ENCODE results near the gene NCCRP1.
"Not testable (repeated sequence)": the region's sequence is repeated elsewhere in the genome, so short reads cannot be mapped to it uniquely, and the experiment has no call there.

NCCRP1 gene

DNA sequence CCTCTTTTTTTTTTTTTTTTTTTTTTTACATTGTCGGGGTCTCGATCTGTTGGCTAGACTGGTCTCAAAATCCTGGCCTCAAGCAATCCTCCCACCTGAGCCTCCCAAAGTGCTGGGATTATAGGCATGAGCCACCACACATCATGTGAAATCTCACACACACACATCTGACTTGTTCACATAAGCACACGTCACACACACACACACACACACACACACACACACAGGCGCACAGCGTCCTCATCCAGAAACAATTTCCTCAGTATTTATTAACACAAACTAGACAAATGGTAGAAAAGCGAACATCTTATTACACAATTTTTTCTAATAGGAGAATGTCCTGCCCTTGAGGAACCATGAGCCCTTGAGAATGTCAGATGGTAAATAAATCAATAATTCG, 12.4 kb downstream of the NCCRP1 start:
- no peak for DNase-seq

- no peak for DNase-seq
These were observed 15.1 kb downstream of the NCCRP1 start for GRCh38 chr19:39211731-39212374.

- DNase-seq = peak; percentile 61
These were observed 15.6 kb downstream of the NCCRP1 start for GRCh38 chr19:39212375-39212742.

- not testable (repeated sequence) for DNase-seq
These were observed 18.6 kb downstream of the NCCRP1 start for GRCh38 chr19:39215323-39215722.

DNA sequence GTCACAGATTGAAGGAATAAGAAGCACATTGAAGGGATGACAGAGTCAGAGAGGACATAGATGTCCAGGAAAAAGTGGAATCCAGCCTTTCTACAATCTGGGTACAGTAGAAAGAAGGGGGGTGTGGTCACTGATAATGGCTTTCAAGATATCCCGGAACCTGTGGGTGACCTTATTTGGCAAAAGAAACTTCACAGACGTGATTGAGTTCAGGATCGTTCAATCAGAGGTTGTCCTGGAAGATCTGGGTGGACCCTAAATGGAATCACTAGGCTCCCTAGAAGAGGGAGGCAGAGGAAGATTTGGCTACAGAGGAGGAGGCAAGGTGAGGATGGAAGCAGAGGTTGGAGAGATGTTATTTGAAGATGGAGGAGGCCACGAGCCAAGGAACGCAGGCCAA, 20.3 kb downstream of the NCCRP1 start:
- no peak for DNase-seq

DNA sequence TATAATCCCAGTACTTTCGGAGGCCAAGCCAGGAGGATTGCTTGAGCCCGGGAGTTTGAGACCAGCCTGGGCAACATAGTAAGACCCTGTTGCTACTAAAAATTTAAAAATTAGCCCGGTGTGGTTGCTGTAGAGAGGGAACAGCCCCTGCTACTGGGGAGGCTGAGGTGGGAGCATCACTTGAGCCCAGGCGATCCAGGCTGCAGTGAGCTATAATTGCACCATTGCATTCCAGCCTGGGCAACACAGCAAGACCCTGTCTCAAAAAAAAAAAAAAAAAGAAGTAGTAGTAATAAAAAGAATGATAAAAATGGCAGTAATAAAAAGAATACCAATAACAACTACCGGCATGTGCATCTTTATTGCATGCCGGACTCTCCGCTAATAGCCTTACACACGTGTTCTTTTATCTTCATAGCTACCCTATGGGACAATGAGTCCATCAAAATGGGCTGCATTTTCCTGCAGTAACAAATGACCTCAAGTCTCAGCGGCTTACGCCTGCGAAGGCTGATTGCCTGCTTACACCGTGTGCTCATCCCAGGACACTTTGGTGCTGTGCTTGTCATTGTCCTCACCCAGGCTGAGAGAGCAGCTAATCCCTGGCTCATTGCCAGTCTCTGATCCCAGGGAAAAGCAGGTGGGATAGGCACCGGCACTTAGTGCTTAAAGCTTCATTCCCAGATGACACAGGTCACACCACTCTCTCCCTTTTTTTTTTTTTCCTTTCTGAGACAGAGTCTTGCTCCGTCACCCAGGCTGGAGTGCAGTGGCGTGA, 21.7 kb downstream of the NCCRP1 start:
- DNase-seq = no peak

GRCh38 chr19:39219108-39219507, 22.3 kb downstream of the NCCRP1 start:
- DNase-seq = not testable (repeated sequence)

DNA sequence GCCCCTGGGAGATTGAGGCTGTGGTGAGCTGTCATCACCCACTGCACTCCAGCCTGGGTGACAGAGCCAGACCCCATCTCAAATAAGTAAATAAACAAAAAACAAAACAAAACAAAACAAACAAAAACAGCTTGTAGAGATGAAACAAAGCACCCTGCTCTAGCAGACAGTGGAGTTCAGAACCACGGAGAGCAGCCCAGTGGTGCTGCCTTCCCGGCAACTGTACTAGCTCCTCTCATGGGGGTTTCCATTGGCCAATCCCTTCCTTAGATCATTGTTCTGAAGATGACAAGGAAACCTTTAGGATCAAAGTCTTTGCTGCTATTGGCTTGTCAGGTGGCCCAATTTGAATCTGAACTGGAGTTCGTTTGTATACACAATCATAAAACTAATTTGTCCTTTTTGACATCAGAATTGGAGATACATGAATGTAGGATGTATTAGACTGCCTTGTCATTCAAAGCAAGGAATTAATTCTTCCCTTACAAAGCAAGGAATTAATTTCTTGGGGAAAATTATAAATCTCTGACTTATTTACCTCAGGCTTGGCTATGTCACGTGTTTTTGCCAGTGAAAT, 27.0 kb downstream of the NCCRP1 start:
- no peak for DNase-seq

GRCh38 chr19:39224910-39225309, 28.1 kb downstream of the NCCRP1 start:
- no peak for DNase-seq

- DNase-seq = no peak
These were observed 33.5 kb downstream of the NCCRP1 start for GRCh38 chr19:39230096-39230764.

DNA sequence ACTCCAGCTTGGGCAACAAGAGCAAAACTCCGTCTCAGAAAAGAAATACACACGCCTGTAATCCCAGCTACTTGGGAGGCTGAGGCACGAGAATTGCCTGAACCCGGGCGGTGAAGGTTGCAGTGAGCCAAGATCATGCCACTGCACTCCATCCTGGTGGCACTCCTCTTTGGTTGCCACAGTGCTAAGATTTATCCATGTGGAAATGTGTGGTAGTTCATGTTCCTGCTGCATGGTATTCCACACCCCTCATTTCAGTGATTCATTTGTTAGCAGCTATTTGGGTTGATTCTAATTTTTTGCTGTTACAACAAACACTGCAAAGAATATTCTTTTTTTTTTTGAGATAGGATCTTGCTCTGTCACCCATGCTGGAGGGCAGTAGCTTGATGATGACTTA, 35.9 kb downstream of the NCCRP1 start:
- no peak for DNase-seq

DNA sequence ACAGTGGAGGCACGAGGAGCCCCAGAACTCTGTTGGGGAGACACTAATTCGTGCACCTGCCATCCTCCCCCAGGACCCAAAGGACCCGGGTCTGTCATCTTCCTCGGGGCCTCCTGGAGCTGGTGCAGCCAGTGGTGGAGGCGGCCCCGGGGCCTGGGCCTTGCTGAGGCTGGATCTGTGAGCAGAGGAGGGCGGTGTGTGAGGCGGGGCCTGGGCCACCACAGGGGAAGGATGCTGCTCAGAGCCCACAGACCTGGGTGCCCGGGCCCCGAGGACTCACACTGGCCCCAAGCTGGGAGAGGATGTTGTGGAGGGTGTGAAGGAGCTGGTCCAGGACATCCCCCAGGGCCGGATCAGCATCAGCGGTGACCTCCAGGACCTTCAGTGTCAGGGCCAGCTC, 39.8 kb downstream of the NCCRP1 start:
- DNase-seq = no peak

DNA sequence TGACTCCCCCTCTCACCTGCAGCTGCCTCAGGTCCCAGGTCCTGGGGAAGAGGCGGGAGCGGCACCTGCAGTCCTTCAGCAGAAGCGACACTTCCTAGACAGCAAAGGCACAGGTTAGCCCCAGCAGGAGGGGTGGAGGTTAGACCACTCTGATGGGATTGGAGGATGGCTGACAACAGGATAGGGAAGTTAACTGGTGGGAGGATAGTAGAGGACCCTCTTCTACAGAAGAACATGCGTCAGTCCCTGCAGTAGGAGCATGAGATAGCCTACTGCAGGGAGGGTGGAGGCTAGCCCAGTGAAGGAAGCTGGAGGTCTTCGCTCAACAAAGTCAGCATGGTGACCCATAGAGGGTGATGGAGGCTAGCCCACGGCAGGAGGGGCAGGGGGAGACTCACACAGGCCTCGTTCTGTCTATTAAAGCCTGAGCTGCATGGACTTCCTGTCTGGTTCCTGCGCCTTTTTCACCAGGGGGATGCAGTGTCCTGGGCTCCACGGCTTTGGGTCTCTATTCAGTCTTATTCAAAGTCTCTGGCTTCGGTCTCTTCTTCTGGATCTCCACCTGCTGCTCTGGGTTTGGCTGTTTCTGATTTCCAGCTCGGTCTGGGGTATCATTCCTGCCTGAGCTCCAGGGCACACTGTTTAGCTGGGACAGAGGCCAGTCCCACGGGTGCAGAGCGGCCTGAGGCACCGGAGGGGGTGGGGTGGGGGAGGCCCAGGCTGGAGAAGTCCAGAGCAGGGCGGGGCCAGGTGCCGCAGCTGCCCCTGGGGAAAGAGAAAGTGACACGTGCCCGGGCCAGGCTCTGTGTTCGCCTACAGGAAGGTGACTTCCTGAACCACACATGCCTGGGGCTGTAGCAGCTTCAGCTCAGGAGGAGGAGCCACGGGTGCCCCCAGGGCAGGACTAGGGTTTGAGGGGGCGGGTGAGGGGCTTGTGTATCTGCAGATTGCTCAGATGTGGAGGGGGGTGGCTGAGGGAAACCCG, 40.7 kb downstream of the NCCRP1 start:
- peak; percentile 55 for DNase-seq

DNA sequence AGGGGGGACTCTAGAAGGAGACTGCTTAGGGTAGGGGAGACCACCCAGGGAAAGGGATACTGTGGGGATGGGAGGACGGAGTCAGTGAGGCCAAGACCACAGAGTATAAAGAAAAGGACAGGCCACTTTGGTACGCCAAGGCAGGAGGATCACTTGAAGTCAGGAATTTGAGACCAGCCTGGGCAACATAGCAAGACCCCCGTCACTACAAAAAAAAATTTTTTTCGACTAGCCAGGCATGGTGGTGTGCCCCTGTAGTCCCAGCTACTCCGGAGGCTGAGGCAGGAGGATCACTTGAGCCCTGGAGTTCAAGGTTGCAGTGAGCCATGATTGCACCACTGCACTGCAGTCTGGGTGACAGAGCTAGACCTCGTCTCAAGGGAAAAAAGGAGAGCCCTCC, 41.4 kb downstream of the NCCRP1 start:
- DNase-seq = no peak

DNA sequence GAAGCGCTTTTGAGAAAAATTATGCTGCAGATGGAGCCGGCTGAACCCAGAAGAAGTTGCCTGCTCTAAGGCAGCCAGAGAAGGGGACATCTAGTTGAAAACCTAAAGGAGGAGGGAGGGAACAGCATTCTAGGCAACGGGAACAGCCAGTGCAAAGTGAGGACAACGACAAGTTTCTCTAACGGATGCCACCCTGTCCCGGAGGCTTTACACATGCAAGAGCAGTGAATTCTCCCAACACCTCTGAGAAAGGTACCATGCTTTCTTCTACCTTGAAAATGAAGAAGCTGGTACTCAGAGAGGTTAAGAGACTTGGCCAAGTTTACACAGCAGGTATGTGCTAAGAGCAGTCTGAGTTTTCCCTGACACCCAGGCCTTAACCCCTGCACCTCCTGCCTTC, 42.2 kb downstream of the NCCRP1 start:
- no peak for DNase-seq

DNA sequence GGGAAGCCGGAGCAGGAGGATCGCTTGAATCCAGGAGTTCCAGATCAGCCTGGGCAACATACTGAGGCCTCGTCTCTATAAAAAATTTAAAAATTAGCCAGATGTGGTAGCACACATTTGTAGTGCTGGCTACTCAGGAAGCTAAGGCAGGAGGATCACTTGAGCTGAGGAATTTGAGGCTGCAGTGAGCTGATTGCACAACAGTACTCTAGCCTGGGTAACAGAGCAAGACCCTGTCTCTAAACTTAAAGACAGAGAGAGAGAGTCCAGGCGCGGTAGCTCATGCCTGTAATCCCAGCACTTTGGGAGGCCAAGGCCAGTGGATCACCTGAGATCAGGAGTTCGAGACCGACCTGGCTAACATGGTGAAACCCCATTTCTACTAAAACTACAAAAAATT, 43.7 kb downstream of the NCCRP1 start:
- DNase-seq = no peak

GRCh38 chr19:39243741-39244140, 47.0 kb downstream of the NCCRP1 start:
- not testable (repeated sequence) for DNase-seq

DNA sequence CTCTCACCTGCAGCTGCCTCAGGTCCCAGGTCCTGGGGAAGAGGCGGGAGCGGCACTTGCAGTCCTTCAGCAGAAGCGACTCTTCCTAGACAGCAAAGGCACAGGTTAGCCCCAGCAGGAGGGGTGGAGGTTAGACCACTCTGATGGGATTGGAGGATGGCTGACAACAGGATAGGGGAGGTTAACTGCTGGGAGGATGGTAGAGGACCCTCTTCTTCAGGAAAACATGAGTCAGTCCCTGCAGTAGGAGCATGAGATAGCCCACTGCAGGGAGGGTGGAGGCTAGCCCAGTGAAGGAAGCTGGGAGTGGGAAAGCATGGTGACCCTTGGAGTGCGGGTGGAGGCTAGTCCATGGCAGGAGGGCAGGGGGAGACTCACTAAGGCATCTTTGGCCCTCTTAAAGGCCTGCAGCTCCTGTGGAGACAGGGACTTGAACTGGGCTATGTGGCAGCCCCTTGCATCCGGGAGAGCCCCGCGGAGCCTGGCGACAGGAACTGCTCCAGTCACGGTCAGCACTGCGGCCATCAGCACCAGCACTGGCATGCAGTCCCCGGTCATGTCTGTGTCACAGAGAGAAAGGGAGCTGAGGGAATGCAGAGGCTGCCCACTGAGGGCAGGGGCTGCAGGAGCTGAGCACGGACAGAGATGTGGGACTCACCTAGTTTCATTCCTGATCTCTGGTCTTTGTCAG, 47.8 kb downstream of the NCCRP1 start, which contains the start of gene IFNL3:
Gene IFNL3, minus strand, starts transcription at position 597 of the 691 bp plus-strand sequence. Its CDS starts 39 bp downstream, at position 558.
- not testable (repeated sequence) for DNase-seq

GRCh38 chr19:39245166-39245565, 48.4 kb downstream of the NCCRP1 start:
- DNase-seq = not testable (repeated sequence)

DNA sequence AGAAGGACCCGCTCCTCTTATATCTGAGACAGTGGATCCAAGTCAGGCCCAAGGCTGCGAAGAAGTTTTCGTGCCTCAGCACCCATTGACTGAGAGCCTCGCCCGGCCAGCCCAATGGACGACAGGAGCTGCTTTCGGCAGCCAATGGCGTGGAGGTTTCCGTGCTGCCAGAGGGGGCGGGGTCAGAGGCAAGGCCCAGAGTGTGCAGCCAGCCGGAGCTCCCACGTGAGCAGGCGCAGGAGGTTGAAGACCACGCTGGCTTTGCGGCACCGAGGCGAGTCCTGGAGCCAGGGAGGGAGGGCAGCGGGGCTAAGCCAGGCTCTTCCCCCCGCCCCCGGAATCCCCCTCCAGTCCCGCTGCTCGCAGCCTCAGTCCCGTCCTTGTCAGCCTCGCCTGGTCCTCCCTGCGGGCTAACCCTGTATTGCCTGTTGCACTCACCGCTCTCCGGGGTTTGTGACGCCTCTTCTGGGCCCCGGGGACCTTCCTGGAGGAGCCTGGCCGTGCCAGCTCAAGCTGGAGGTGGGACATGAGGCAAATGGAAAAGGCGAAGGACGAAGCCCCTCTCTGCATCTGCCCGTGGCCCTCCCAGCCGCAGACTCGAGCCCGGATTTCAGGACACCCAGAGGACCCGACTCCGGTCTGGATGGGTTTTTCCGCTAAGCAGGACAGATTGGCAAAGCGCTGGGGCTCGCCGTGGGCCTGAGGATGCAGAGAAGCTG, 50.3 kb downstream of the NCCRP1 start:
- peak; percentile 41 for DNase-seq

Data from stimulated activated CD4-positive, alpha-beta T cell treated with anti-CD3 and anti-CD28 coated beads, Interleukin-4, amount 100 ng/mL, for 1 hour (primary cell).